BJ (cell line): ENCODE data around the gene SH3BGRL2. TPM values are rescaled to one million over a fixed set of nuclear protein-coding genes. Genes with fewer than 3 reads are reported as not detected.

ENCODE experiments used
- CTCF ChIA-PET: fragments of 350-600 bp; formaldehyde crosslinking; extraction: SDS; loops from one replicate; lab custom pipeline; 2021; ENCODE audit warnings: antibody characterized with exemption, inconsistent platforms; lab: Yijun Ruan, JAX
- POLR2A ChIA-PET: fragments of 300-600 bp; sonication (Branson Sonifier 250); formaldehyde crosslinking; extraction: SDS; loops from one replicate; lab custom pipeline; 2021; ENCODE audit warnings: antibody characterized with exemption; lab: Charles Lee
- DNase-seq: peaks from one replicate; pipeline ENCODE4 v3.0.0-alpha.2; 2011; ENCODE audit warnings: low read depth
- H3K27me3 ChIP-seq: 2 replicates; pipeline ENCODE4 v1.6.0; 2011; ENCODE audit warnings: low read length; ENCODE audit not compliant: control insufficient read depth, insufficient read depth
- H3K36me3 ChIP-seq: 2 replicates; pipeline ENCODE4 v1.5.1; 2011; ENCODE audit warnings: low read length; ENCODE audit not compliant: control insufficient read depth, insufficient read depth
- H3K4me3 ChIP-seq: 2 replicates; pipeline ENCODE4 v1.5.1; 2011; ENCODE audit warnings: low read depth, mild to moderate bottlenecking, control low read depth, low read length
- CTCF ChIP-seq: IDR thresholded peaks from 2 replicates; pipeline ENCODE4 v1.5.1; 2011; ENCODE audit warnings: low read depth, mild to moderate bottlenecking, control low read depth, inconsistent platforms, low read length, moderate library complexity; ENCODE audit not compliant: insufficient read depth
- polyA plus RNA-seq: library from polyadenylated mRNA; depleted of rRNA; stranded (reverse); fragments of >200 nt; gene quantifications from 2 replicates; pipeline ENCODE4 v1.2.3, GENCODE V29; 2011

SH3BGRL2 gene
- polyA plus RNA-seq, 1 experiment: 0.37 TPM

GRCh38 chr6:79647741-79648140 lies 16.6 kb downstream of the SH3BGRL2 start:
- Histone ChIP-seq H3K4me3 (no peak overlapping the region), H3K36me3 (no peaks in the 10 kb centered on the region), H3K27me3 (no peaks in the 10 kb centered on the region; the same call in 1 of the 2 replicates)
- ChIA-PET CTCF (no interaction called here), POLR2A (no interaction called here)
- TF ChIP-seq CTCF: no peak
- DNase-seq: no peak

- CTCF ChIA-PET: no interaction called here
- Histone ChIP-seq H3K4me3 (no peak overlapping the region), H3K27me3 (no peaks in the 10 kb centered on the region; the same call in 1 of the 2 replicates), H3K36me3 (no peaks in the 10 kb centered on the region)
- TF ChIP-seq CTCF: no peak
- DNase-seq: no peak
- POLR2A ChIA-PET: no interaction called here
Observed at GRCh38 chr6:79648328-79648727, 17.2 kb downstream of the SH3BGRL2 start.

- TF ChIP-seq CTCF: no peak
- ChIA-PET CTCF (no interaction called here), POLR2A (no interaction called here)
- no peaks in the 10 kb centered on the region for H3K36me3 ChIP-seq
- H3K27me3 ChIP-seq: no peaks in the 10 kb centered on the region; the same call in 1 of the 2 replicates
- no peak overlapping the region for H3K4me3 ChIP-seq
- DNase-seq: no peak
Observed at GRCh38 chr6:79649016-79649415, 17.9 kb downstream of the SH3BGRL2 start.

DNA sequence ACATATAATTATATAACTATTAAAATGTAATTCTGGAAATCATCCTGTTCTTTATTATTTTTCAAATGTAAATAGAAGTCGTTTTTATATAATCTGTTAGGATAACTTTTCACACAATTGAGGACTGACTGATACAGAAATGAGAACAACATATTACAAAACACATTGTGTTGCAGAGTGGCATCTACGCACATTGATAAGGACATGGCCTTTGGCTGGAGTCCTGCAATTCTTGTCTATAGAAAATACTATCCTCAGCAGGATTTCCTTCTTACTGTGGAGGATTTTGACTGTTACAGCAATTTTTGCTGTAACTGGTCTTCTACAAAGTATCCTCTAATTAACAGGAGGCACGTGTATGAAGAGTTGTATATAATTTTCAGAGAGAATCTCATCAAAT lies 19.8 kb downstream of the SH3BGRL2 start:
- ChIA-PET POLR2A (no interaction called here), CTCF (interaction anchor here (1.0 kb wide), 1 partner anchor 11 kb away, joined by 4 read pairs; no protein-coding TSS in a partner anchor)
- TF ChIP-seq CTCF: no peak
- DNase-seq: no peak
- H3K4me3 ChIP-seq: no peak overlapping the region
- no peaks in the 10 kb centered on the region for H3K27me3 ChIP-seq
- no peaks in the 10 kb centered on the region for H3K36me3 ChIP-seq

DNA sequence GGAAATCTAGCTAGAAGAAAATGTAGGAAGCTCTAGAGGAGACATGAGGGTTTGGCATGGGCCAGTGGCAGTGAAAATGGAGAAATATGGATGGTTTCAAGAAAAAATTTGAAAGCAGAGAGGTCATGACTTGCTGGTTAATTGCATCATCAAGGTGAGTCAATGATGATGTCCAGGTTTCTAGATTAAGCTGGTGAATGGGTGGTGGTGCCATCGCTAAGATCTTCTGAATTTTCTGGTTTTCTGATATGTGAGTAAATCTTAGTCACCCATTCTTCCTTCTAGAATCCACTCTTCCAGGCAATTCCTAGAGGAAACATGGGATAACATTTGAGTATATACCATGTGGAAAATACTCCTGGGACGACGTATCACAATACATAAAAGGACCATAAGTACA lies 25.0 kb downstream of the SH3BGRL2 start:
- no peaks in the 10 kb centered on the region for H3K27me3 ChIP-seq
- POLR2A ChIA-PET: no interaction called here
- H3K36me3 ChIP-seq: no peaks in the 10 kb centered on the region
- DNase-seq: no peak
- CTCF ChIA-PET: interaction anchor here (1.2 kb wide), 1 partner anchor 14 kb away, joined by 4 read pairs; no protein-coding TSS in a partner anchor
- TF ChIP-seq CTCF: no peak
- H3K4me3 ChIP-seq: no peak overlapping the region
